ENCODE measurements around the gene NTNG1.

Gene NTNG1

GRCh38 chr1:107352850-107353249 is 212.0 kb downstream of the NTNG1 start:
- no peak for TF ChIP-seq CTCF (conservative IDR thresholded peaks at IDR 0.05; ENCODE audit: low read depth)
- POLR2A ChIA-PET (ENCODE audit: low non-redundant PET) = no interaction called here
- no peak for DNase-seq (ENCODE audit: low spot score)
- H3K27ac ChIP-seq = no peak overlapping the region
- CTCF ChIA-PET = no interaction called here

- ChIA-PET POLR2A (ENCODE audit: low non-redundant PET) (no interaction called here), CTCF (no interaction called here)
- DNase-seq (ENCODE audit: low spot score) = no peak
- no peak for TF ChIP-seq CTCF (conservative IDR thresholded peaks at IDR 0.05; ENCODE audit: low read depth)
- H3K27ac ChIP-seq = no peak overlapping the region
These were observed 216.5 kb downstream of the NTNG1 start for GRCh38 chr1:107357376-107357775.

GRCh38 chr1:107358619-107359327 is 217.9 kb downstream of the NTNG1 start:
- TF ChIP-seq CTCF (conservative IDR thresholded peaks at IDR 0.05; ENCODE audit: low read depth) = no peak
- no peak for DNase-seq (ENCODE audit: low spot score)
- CTCF ChIA-PET = no interaction called here
- H3K27ac ChIP-seq = no peak overlapping the region
- POLR2A ChIA-PET (ENCODE audit: low non-redundant PET) = no interaction called here

DNA sequence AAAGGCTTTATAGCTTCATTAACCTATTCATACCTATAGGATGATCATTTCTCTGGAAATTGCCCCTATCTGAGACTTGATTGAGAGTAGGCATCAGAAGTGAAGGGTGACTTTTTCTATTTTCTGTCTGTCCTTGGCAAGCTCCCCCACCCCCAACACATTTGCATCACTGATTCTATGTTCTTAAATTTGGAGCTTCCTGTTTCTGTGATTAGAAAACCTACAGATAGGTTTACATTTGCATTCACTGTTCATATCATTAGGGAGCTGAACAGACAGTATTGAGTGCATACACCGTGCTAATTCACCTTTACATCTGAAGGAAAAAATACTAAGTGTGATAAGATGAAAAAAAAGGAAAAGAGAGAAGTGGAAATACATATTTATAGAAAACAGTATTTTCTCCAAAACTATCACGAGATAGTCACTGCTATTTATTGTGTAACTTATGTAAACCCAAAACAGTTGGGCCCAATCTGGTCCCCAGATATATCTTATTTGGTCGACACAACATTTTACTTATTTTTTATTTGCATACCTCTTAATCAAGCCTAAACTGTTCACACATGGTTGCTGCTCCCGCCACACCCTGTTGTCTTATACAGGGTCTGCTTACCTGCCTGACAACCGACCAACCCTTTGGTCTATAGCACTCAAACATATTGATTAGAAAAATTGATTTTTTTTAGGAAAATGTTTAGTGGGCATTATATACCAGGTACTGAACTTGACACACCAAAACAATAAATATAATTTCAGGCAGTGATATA is 218.8 kb downstream of the NTNG1 start:
- ChIA-PET CTCF (no interaction called here), POLR2A (ENCODE audit: low non-redundant PET) (no interaction called here)
- no peak for DNase-seq (ENCODE audit: low spot score)
- no peak overlapping the region for H3K27ac ChIP-seq
- no peak for TF ChIP-seq CTCF (conservative IDR thresholded peaks at IDR 0.05; ENCODE audit: low read depth)

DNA sequence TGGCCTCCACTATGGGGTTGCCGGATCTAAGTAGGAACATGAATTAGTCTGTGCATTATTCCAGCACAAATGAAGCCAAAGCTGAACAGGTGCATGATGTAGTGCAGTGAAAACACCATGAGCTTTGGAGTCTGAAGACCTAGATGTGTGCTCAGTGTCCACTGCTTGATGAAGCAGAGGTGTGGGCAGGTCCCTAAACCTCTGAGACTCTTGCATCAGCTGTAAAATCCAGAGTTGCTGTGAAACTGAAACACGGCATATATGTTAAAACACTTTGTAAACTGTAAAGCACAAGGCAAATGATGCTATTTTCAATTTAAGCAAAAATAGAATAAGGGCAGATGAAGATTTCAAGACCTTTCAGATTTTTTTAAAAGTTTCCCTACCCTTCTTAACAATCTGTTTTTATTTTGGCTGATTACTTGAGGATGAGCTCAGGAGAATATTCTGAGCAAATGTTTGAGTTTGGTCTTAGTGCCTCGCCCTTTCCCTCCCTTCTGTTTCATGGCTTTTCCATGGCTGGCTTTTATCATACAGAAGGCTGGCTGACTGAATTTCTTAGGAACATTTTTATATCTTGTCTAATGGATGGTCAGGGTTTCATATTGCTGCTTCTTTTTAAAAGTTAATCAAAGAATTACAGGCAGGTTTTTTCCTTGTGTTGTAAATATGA is 221.8 kb downstream of the NTNG1 start:
- CTCF ChIA-PET = no interaction called here
- POLR2A ChIA-PET (ENCODE audit: low non-redundant PET) = no interaction called here
- H3K27ac ChIP-seq = no peak overlapping the region
- no peak for DNase-seq (ENCODE audit: low spot score)
- TF ChIP-seq CTCF (conservative IDR thresholded peaks at IDR 0.05; ENCODE audit: low read depth) = no peak

DNA sequence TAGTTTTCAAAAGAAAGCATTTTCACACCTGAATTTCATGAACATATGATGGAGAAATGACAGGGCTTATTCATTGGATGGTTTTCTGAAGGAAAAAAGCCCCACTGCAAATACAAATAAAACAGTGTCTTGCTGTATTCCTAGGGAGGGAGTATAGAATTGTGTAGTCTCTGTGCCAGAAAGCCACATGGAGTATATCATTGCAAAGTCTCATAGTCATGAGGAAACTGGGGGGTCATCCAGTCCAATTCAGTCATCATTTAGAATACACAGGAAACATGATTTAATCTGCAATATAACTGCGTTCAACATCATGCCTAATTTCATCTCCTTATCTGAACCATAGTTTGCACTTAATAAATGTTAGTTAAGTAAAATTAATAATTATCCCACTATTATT is 222.3 kb downstream of the NTNG1 start:
- no peak overlapping the region for H3K27ac ChIP-seq
- ChIA-PET POLR2A (ENCODE audit: low non-redundant PET) (no interaction called here), CTCF (no interaction called here)
- no peak for DNase-seq (ENCODE audit: low spot score)
- TF ChIP-seq CTCF (conservative IDR thresholded peaks at IDR 0.05; ENCODE audit: low read depth) = no peak
